Measurements from ENCODE around the gene PARD3B.

The PARD3B gene

GRCh38 chr2:204871231-204871953 is 326.1 kb downstream of the PARD3B start:
- DNase-seq (ENCODE audit: extremely low read depth, insufficient read length) = peak; percentile 30
- TF ChIP-seq CTCF (IDR thresholded peaks at IDR 0.05; ENCODE audit: insufficient read depth, low read length, poor library complexity, severe bottlenecking) = peak; percentile 29
- H3K36me3 ChIP-seq (ENCODE audit: control insufficient read depth, insufficient read depth, low read length) = no peaks in the 10 kb centered on the region
- no peak overlapping the region for H3K4me3 ChIP-seq (replicated peaks; ENCODE audit: low read depth, low read length)
- H3K27me3 ChIP-seq (replicated peaks; ENCODE audit: control insufficient read depth, insufficient read depth, low read length) = no peaks in the 10 kb centered on the region

GRCh38 chr2:204876311-204876710 is 331.0 kb downstream of the PARD3B start:
- Histone ChIP-seq H3K27me3 (replicated peaks; ENCODE audit: control insufficient read depth, insufficient read depth, low read length) (no peaks in the 10 kb centered on the region), H3K36me3 (ENCODE audit: control insufficient read depth, insufficient read depth, low read length) (no peaks in the 10 kb centered on the region), H3K4me3 (replicated peaks; ENCODE audit: low read depth, low read length) (no peak overlapping the region)
- TF ChIP-seq CTCF (IDR thresholded peaks at IDR 0.05; ENCODE audit: insufficient read depth, low read length, poor library complexity, severe bottlenecking) = no peak
- DNase-seq (ENCODE audit: extremely low read depth, insufficient read length) = no peak

GRCh38 chr2:204877691-204878090 is 332.4 kb downstream of the PARD3B start:
- no peak for DNase-seq (ENCODE audit: extremely low read depth, insufficient read length)
- no peak for TF ChIP-seq CTCF (IDR thresholded peaks at IDR 0.05; ENCODE audit: insufficient read depth, low read length, poor library complexity, severe bottlenecking)
- Histone ChIP-seq H3K27me3 (replicated peaks; ENCODE audit: control insufficient read depth, insufficient read depth, low read length) (no peaks in the 10 kb centered on the region), H3K36me3 (ENCODE audit: control insufficient read depth, insufficient read depth, low read length) (no peaks in the 10 kb centered on the region), H3K4me3 (replicated peaks; ENCODE audit: low read depth, low read length) (no peak overlapping the region)

GRCh38 chr2:204880928-204881327 is 335.7 kb downstream of the PARD3B start:
- no peaks in the 10 kb centered on the region for H3K36me3 ChIP-seq (ENCODE audit: control insufficient read depth, insufficient read depth, low read length)
- no peak for TF ChIP-seq CTCF (IDR thresholded peaks at IDR 0.05; ENCODE audit: insufficient read depth, low read length, poor library complexity, severe bottlenecking)
- H3K4me3 ChIP-seq (replicated peaks; ENCODE audit: low read depth, low read length) = no peak overlapping the region
- DNase-seq (ENCODE audit: extremely low read depth, insufficient read length) = no peak
- H3K27me3 ChIP-seq (replicated peaks; ENCODE audit: control insufficient read depth, insufficient read depth, low read length) = no peaks in the 10 kb centered on the region

GRCh38 chr2:204881655-204882054 is 336.4 kb downstream of the PARD3B start:
- DNase-seq (ENCODE audit: extremely low read depth, insufficient read length) = no peak
- Histone ChIP-seq H3K4me3 (replicated peaks; ENCODE audit: low read depth, low read length) (no peak overlapping the region), H3K27me3 (replicated peaks; ENCODE audit: control insufficient read depth, insufficient read depth, low read length) (no peaks in the 10 kb centered on the region), H3K36me3 (ENCODE audit: control insufficient read depth, insufficient read depth, low read length) (no peaks in the 10 kb centered on the region)
- no peak for TF ChIP-seq CTCF (IDR thresholded peaks at IDR 0.05; ENCODE audit: insufficient read depth, low read length, poor library complexity, severe bottlenecking)

GRCh38 chr2:204885747-204886146 is 340.5 kb downstream of the PARD3B start:
- no peak for TF ChIP-seq CTCF (IDR thresholded peaks at IDR 0.05; ENCODE audit: insufficient read depth, low read length, poor library complexity, severe bottlenecking)
- no peaks in the 10 kb centered on the region for H3K27me3 ChIP-seq (replicated peaks; ENCODE audit: control insufficient read depth, insufficient read depth, low read length)
- no peak for DNase-seq (ENCODE audit: extremely low read depth, insufficient read length)
- no peaks in the 10 kb centered on the region for H3K36me3 ChIP-seq (ENCODE audit: control insufficient read depth, insufficient read depth, low read length)
- H3K4me3 ChIP-seq (replicated peaks; ENCODE audit: low read depth, low read length) = no peak overlapping the region
